Liver (tissue), 9 donors: ENCODE results near the gene SAMD8. TPM values are rescaled to one million over a fixed set of nuclear protein-coding genes. Genes with fewer than 3 reads are reported as not detected.

ENCODE experiments used
- DNase-seq: peaks from one replicate; pipeline ENCODE4 v3.0.0-alpha.2; 2017; ENCODE audit warnings: low spot score
- H3K27ac ChIP-seq, 2 donors: one replicate each; pipeline ENCODE4 v1.7.0; 2013; ENCODE audit warnings: inconsistent platforms in 2 of 2, low read length in 2 of 2, control low read depth in 1 of 2, low read depth in 1 of 2, mild to moderate bottlenecking in 1 of 2
- H3K27me3 ChIP-seq, 4 donors: one replicate each; pipeline versions ENCODE4 v1.6.1 to v1.7.0; 2013; ENCODE audit warnings: low read length in 3 of 4, inconsistent platforms in 1 of 4, mild to moderate bottlenecking in 1 of 4, moderate library complexity in 1 of 4; ENCODE audit not compliant: control insufficient read depth in 4 of 4, insufficient read depth in 4 of 4
- H3K36me3 ChIP-seq, 4 donors: one replicate each; pipeline versions ENCODE4 v1.6.1 to v1.7.0; 2013; ENCODE audit warnings: low read length in 3 of 4, mild to moderate bottlenecking in 3 of 4, low read depth in 1 of 4, moderate library complexity in 1 of 4; ENCODE audit not compliant: control insufficient read depth in 4 of 4, insufficient read depth in 3 of 4
- H3K4me1 ChIP-seq, 4 donors: one replicate each; pipeline versions ENCODE4 v1.6.1 to v1.7.0; 2013; ENCODE audit warnings: low read length in 3 of 4, mild to moderate bottlenecking in 3 of 4, moderate library complexity in 1 of 4; ENCODE audit not compliant: control insufficient read depth in 4 of 4, insufficient read depth in 4 of 4
- H3K4me3 ChIP-seq, 3 donors: one replicate each; pipeline versions ENCODE4 v1.6.1 to v1.7.0; 2013; ENCODE audit warnings: low read length in 3 of 3, control low read depth in 1 of 3, low read depth in 1 of 3, mild to moderate bottlenecking in 1 of 3
- H3K9ac ChIP-seq, 2 donors: one replicate each; pipeline ENCODE4 v1.7.0; 2013; ENCODE audit warnings: low read length in 2 of 2, mild to moderate bottlenecking in 2 of 2, moderate library complexity in 2 of 2, control low read depth in 1 of 2, low read depth in 1 of 2
- H3K9me3 ChIP-seq, 4 donors: one replicate each; pipeline versions ENCODE4 v1.6.1 to v1.7.0; 2013; ENCODE audit warnings: low read length in 3 of 4; ENCODE audit not compliant: control insufficient read depth in 4 of 4
- GABPA ChIP-seq, 2 donors: IDR thresholded peaks in 1 of 2; conservative IDR thresholded peaks in 1 of 2; 2 replicates each; pipeline ENCODE4 v1.6.1; 2016; ENCODE audit warnings: antibody characterized with exemption in 2 of 2, mild to moderate bottlenecking in 1 of 2, moderate library complexity in 1 of 2
- HNF4G ChIP-seq: IDR thresholded peaks from 2 replicates; pipeline ENCODE4 v1.6.1; 2016; ENCODE audit warnings: antibody characterized with exemption
- NR2F2 ChIP-seq: IDR thresholded peaks from 2 replicates; pipeline ENCODE4 v1.6.1; 2016; ENCODE audit warnings: antibody characterized with exemption
- RXRA ChIP-seq, 2 donors: IDR thresholded peaks; 2 replicates each; pipeline ENCODE4 v1.6.1; 2017 to 2018; ENCODE audit warnings: antibody characterized with exemption in 2 of 2, mild to moderate bottlenecking in 1 of 2
- YY1 ChIP-seq: IDR thresholded peaks from 2 replicates; pipeline ENCODE4 v1.6.1; 2016; ENCODE audit warnings: antibody characterized with exemption, mild to moderate bottlenecking
- WGBS: extraction: QIAGEN DNeasy Blood & Tissue Kit; methylation state at CpG from one replicate; pipeline ENCODE4 v1.1.7; 2013; 5-methylcytosine and 5-hydroxymethylcytosine counted together
- polyA plus RNA-seq, 2 donors: library from polyadenylated mRNA; stranded (reverse) in 1 of 2; unstranded in 1 of 2; fragments of 200-250 nt in 1 of 2; fragments of >200 nt in 1 of 2; fragmentation: Nextera tagmentation in 1 of 2; extraction: Ambion mirVana in 1 of 2; gene quantifications; one replicate each; pipeline versions ENCODE4 v1.2.1 to v1.2.3, GENCODE V29; 2013 to 2015
- total RNA-seq, 2 donors: library from RNA; depleted of rRNA; stranded (reverse); fragments of >200 nt; gene quantifications; one replicate each; pipeline ENCODE4 v1.2.3, GENCODE V29; 2014
- TF ChIP-seq, protein P1 (sequence below): IDR thresholded peaks from 2 replicates; pipeline ENCODE4 v1.6.1; 2016; ENCODE audit warnings: antibody characterized with exemption
- TF ChIP-seq, protein P2 (sequence below): IDR thresholded peaks from 2 replicates; pipeline ENCODE4 v1.6.1; 2016; ENCODE audit warnings: antibody characterized with exemption
- TF ChIP-seq, protein P3 (sequence below): IDR thresholded peaks from 2 replicates; pipeline ENCODE4 v1.6.1; 2016; ENCODE audit warnings: antibody characterized with exemption, mild to moderate bottlenecking
- donor health status: healthy.
- donor health status: healthy.
- donor health status: healthy.
- donor health status: healthy.
- donor health status: healthy.

The SAMD8 gene
- total and polyA plus RNA-seq, 4 donors, result 2.8 to 10.3 (median 4.1) TPM

DNA sequence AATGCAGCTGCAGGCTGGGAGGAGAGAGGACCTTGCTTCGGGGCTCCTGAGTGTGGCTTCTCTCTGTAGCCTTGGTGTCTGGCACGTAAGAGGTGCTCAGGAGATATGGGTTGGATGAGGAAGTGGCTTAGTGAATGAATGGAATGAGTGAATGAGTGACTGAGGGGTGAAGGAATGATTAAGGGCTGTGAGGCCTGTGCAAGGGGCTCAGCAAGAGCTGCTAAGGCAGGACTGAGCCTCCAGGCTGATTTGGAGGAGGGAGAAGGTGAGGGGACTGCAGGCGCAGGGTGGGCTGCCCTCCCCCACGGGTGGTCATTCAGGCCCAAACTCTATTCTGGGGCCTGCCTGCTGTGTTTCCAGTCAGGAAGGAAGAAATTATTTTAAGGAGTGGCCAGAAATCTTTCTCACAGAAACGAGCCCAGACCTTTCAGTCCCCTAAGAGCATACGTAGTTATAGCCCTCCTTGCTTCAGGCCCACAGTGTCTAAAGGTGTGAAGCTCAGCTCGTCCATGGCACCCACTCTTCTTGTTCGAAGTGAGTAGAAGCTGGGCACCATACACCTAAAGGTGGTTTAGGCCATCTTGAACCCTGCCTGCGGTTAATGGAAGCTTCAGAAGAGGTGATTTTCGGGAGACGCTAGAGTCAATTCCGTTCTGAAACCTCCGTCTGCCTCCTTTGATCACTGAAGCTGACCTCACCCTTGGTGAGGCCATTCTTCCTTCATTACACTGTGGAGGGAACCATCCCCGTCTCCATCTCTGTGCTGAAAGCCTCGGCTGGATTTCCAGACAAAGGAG lies 49.5 kb upstream of the SAMD8 start (continued):
- TF ChIP-seq NR2F2, result no peak
- no peak for TF ChIP-seq GABPA (IDR thresholded peaks at IDR 0.05 in 1 of 2, conservative IDR thresholded peaks at IDR 0.05 in 1 of 2)
- TF ChIP-seq, protein P1, sequence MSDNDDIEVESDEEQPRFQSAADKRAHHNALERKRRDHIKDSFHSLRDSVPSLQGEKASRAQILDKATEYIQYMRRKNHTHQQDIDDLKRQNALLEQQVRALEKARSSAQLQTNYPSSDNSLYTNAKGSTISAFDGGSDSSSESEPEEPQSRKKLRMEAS, result no peak

DNA sequence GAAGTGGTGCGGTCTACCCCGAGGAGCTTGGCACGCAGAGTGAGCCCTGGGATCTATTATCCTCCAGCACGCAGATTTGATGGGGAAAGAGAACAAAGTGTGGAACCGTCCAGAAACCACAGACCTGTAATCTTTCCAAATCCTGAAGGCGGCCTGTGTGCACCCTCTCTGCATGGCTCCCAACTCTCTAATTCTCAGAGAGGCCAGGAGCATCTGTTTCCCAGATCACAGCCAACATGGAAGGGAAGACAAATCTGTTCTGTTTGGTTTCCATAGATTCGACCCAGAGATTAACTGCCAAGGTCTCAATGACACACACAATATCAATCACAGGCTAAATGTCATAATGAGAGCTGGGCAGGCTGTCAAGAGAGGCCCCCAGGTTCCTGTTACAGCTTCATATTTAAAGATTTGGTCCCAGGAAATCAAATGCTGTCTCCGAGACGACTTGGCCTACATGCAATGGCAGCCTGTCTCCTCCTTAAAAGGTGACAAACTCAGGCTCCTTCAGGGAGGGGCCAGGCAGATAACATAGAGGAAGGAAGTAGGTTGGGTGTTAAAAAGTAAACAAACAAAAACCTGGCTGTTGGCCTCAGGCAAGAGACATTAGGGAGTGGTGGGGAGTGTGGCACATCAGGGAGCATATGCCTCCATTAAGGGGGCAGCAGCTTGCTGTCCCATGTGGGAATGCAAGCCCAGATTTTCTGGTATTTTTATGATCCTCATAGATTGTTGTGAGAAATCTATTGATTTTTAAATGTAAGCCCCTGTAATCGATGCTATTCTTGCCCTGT lies 48.8 kb upstream of the SAMD8 start:
- DNase-seq, result no peak
- Histone ChIP-seq H3K9ac (no peak overlapping the region), H3K4me3 (no peak overlapping the region), H3K27me3 (no peaks in the 10 kb centered on the region), H3K4me1 (no peaks in the 10 kb centered on the region), H3K36me3 (no peaks in the 10 kb centered on the region), H3K9me3 (no peaks in the 10 kb centered on the region), H3K27ac (no peak overlapping the region)
- no peak for TF ChIP-seq RXRA (IDR thresholded peaks at IDR 0.05)
- TF ChIP-seq, protein P2, sequence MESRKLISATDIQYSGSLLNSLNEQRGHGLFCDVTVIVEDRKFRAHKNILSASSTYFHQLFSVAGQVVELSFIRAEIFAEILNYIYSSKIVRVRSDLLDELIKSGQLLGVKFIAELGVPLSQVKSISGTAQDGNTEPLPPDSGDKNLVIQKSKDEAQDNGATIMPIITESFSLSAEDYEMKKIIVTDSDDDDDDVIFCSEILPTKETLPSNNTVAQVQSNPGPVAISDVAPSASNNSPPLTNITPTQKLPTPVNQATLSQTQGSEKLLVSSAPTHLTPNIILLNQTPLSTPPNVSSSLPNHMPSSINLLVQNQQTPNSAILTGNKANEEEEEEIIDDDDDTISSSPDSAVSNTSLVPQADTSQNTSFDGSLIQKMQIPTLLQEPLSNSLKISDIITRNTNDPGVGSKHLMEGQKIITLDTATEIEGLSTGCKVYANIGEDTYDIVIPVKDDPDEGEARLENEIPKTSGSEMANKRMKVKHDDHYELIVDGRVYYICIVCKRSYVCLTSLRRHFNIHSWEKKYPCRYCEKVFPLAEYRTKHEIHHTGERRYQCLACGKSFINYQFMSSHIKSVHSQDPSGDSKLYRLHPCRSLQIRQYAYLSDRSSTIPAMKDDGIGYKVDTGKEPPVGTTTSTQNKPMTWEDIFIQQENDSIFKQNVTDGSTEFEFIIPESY, result no peak
- TF ChIP-seq YY1, result no peak
- 89% methylated on average over 10 of the region's 10 CpGs for WGBS

DNA sequence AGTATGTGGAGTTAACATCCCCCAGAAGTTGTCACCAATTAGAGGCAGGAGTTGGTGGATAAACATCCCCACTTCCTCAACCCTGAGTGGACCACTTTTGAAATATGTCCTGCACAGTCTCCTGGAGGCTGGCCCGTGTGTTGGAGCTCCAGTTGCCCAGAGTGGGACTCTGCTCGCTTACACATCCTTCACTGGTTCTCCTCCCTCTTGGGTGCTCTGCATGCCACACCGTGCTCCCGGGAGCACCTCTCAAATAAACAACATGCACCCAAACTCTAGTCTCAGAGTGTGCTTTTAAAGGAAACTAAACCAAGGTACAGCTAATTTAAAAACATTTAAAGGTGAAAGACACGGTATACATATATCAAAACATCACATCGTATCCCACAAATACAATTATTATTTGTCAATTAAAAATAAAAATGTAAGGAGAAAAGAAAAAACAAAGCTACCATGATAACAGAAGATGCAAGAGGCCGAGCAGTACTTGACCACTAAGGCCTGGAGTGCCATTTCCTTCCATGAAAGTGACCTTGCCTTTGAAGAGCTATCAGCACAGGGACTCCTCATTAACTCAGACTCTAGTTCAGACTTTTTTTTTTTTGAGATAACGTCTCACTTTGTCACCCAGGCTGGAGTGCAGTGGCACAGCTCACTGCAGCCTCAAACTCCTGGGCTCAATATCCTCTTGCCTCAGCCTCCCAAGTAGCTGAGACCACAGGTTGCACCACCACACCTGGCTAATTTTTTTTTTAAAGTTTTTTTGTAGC lies 47.8 kb upstream of the SAMD8 start:
- H3K4me3 ChIP-seq, result no peak overlapping the region
- no peak for DNase-seq
- H3K9ac ChIP-seq, result no peak overlapping the region
- TF ChIP-seq, protein P3, sequence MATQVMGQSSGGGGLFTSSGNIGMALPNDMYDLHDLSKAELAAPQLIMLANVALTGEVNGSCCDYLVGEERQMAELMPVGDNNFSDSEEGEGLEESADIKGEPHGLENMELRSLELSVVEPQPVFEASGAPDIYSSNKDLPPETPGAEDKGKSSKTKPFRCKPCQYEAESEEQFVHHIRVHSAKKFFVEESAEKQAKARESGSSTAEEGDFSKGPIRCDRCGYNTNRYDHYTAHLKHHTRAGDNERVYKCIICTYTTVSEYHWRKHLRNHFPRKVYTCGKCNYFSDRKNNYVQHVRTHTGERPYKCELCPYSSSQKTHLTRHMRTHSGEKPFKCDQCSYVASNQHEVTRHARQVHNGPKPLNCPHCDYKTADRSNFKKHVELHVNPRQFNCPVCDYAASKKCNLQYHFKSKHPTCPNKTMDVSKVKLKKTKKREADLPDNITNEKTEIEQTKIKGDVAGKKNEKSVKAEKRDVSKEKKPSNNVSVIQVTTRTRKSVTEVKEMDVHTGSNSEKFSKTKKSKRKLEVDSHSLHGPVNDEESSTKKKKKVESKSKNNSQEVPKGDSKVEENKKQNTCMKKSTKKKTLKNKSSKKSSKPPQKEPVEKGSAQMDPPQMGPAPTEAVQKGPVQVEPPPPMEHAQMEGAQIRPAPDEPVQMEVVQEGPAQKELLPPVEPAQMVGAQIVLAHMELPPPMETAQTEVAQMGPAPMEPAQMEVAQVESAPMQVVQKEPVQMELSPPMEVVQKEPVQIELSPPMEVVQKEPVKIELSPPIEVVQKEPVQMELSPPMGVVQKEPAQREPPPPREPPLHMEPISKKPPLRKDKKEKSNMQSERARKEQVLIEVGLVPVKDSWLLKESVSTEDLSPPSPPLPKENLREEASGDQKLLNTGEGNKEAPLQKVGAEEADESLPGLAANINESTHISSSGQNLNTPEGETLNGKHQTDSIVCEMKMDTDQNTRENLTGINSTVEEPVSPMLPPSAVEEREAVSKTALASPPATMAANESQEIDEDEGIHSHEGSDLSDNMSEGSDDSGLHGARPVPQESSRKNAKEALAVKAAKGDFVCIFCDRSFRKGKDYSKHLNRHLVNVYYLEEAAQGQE, result no peak
- TF ChIP-seq RXRA (IDR thresholded peaks at IDR 0.05) (no peak), YY1 (no peak), HNF4G (no peak)
- no peaks in the 10 kb centered on the region for H3K27me3 ChIP-seq
- no peaks in the 10 kb centered on the region for H3K36me3 ChIP-seq
- no peaks in the 10 kb centered on the region for H3K4me1 ChIP-seq
- WGBS, result 90% methylated on average over 8 of the region's 8 CpGs
- H3K9me3 ChIP-seq, result no peaks in the 10 kb centered on the region
- H3K27ac ChIP-seq, result no peak overlapping the region
